GM18858 (cell line): ENCODE measurements around the gene SPACA4.

Experiments used
- ATAC-seq: cut with Tn5 transposase; IDR thresholded peaks from one replicate; pipeline ENCODE4 v1.9.1; 2021; ENCODE audit not compliant: unreplicated experiment

SPACA4 gene

GRCh38 chr19:48633148-48634035 lies 26.9 kb downstream of the SPACA4 start:
- no peak for ATAC-seq

- ATAC-seq, result no peak
Measured at GRCh38 chr19:48634036-48634342, 27.4 kb downstream of the SPACA4 start.

DNA sequence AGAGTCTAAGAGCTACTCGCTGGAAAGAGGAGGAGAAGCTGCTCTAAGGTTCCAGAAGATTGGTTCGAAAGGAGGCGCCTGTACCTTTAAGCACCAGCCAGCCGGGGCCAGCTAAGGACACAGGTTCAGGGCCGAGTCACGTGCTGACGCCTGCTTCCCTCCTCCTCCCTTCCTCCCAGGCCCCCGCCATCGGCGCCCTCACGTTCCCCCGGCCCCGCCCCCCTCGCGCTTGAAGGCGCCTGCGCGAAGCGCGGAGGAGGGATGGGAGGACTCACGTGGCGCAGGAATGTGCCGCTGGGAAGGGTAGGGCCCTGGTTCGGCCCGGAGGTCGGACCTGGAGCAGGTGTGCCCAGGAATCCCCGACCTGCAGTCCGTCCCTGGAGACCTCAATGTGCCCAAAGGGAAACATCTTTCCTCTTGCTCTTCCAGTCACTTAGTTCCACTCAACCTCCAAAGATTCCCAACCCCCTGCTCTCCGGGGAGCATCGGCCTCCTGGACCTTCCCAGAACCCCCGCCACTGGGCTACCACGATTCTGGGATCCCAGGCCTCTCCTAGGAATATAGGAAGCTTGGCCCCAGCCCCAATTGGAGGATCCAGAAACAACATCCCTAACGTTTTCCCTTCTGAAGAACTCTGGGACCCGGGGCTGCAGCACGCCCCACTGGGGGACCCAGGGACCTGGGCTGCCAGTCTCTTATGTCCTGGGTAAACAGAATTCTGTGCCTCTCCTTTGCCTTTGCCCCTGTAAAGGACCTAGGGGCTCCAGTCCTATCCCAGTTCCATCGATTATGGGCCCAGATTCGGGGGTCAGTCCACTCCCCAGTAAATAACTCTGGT lies 28.1 kb downstream of the SPACA4 start:
- no peak for ATAC-seq

GRCh38 chr19:48635263-48635965 lies 28.9 kb downstream of the SPACA4 start:
- ATAC-seq, result no peak

GRCh38 chr19:48635966-48636858 lies 29.7 kb downstream of the SPACA4 start:
- ATAC-seq, result no peak

DNA sequence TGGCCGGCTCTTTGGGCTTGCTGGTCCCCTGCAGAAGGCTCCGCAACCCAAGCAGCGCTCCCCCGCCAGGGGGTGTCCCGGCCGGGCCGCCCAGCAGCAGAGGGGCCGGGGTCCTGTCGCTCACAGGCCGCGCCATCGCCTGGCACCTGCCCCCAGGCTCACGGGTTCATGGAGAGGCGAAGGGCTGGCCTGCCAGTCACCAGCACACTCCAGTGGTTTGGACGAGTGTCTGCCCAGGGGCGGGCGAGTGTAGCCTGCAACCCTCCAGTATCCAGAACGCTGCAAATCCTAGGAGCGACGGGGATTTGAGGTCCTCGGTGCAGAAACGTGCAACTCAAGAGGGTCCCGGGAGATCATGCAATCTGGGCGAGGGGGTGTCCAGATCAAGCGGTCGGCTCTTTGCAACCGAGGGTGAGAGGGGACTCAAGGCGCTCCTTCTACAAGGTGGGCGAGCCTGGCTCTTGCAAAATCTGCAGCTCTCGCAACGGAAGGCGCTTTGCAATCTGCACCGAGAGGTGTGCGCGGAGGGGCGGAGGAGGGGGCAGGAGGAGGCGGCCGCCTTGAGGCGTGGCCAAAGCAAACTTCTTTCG lies 30.4 kb downstream of the SPACA4 start, which contains the start of gene DBP:
TSS of gene DBP (minus strand) at position 521 of the 590 bp plus-strand sequence. CDS start at position 136, 385 bp downstream.
- ATAC-seq, result no peak

DNA sequence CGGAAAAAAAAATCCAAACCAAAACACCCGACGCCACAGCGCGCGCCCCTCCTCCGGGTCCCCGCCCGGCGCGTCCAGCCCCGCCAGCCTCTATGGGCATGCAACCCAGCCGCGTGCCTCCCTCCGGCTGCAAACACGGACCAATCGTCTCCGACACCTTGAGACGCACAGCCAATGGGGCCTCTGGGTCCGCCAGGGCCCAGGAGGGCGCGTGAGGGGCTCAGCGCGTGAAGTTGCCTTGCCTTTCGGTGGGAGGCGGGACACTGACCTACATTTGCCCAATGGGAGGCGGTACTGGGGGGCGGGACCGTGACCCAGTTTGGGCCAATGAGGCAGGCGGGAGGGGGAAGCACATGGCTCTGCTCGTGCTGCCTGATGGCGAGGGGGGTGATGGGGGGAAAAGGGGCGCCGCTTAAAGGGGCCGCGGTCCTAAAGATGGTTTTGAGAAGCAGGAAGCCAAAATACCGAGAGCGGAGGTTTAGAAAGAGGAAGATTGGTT lies 31.0 kb downstream of the SPACA4 start:
- peak; percentile 59 for ATAC-seq

DNA sequence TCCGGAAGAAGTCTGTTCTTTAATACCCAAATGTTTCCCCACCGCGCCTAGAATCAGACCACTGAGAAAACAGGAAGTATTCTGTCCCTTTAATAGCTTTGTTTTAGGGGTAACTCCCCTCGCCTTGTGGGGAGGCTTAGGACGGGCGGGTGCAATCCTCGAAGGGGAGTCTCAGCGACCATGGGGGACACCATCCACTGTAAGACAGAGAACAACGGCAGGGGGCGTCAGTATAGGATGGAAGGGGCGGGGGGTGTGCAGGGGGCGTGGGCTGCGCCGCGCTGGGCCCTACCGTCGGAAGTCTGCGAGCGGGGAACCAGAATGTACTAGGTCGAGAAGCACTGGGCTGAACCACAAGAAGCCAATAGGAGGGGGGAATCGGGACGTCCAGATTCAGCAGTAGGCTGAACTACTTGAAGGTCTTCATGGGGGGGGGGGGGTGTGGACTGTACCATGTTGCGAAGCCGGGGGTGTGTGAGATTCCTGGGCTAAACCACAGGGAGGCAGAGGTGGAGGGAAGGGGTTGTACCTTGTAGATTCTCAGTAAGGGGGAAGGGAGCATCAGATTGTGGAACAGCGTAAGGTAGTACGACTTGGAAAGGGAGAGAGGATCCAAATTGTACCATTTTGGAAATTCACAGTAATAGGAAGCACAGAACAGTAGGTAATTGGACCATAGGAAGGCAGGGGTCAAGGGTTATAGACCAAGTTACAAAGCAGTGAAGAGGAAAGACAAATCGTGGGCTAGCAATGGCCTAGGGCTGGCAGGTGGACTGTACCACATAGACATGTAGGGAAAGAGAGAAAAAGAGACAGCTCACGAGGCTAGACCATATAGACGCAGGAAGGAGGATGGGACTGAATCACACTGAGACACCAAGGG lies 31.6 kb downstream of the SPACA4 start:
- peak; percentile 1 for ATAC-seq

DNA sequence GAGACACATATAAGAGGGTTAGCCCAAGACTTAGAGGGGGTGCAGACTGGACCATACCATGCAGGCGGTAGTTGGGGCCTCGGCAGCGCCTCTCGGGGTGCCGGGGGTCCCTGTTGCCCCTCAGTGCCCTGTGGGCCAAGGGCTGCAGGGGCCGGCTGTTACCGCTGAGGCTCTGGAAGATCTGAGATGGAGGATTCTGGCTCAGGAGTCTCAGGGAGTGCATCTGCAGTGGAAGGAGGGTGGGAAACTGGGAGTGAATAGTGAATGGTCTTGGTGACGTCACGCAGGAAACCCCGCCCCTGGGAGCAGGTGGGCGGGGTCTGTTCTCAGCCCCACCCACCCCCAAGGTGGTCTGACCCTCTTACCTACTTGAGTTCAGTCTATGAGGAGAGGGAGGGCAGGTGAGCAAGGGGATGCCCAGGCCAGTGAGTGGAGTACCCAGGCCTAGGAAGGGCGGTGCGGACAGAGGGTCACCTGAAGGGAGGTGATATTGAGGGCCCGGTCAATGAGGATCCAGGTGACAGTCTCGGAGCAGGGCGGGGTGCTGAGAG lies 32.4 kb downstream of the SPACA4 start:
- no peak for ATAC-seq

DNA sequence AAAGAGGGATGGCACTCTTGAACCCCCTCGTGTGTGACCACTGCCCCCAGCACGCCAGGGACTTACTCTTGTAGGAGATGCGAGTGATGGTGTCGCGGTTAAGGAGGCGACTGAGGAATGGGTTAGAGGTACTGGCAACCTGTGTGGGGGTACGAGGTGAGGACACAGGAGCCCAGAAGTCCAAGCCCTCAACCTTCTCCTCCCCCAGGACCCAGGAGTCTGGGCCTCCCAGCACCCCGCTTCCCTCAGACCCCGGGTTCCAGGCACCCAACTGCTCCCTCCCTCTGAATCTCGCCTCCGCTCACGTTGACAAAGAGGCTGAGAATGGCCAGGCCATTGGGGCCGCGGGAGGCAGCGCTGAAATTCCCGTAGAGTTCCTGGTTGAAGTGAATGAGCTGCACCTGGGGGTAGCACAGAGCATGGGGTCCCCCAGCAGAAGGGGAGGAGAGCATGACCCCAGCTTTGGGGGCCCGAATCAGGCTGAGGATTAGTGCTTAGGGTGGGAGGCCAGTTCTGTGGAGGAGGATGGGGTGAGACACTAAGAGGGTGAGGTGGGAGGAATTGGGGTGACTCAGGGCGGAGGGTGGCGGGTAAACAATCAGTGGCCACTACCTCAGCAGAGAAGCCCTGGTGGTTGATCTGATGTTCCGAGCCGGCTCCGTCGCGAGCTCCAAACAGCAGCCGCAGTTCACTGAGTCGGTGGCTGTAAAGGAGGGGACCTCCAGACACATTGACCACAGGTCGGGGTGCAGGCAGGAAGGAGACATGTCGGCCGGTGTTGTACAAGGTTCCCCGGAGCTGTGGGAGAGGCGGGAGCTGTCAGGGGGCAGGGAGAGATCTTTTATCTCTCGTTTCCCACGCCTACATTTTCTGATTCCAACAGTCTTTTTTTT lies 33.2 kb downstream of the SPACA4 start:
- ATAC-seq, result no peak

- ATAC-seq, result no peak
Measured at GRCh38 chr19:48641850-48642249, 35.3 kb downstream of the SPACA4 start.

- ATAC-seq, result no peak
Measured at GRCh38 chr19:48642862-48643261, 36.3 kb downstream of the SPACA4 start.

GRCh38 chr19:48644355-48644754 lies 37.8 kb downstream of the SPACA4 start:
- no peak for ATAC-seq

- ATAC-seq, result no peak
Measured at GRCh38 chr19:48644839-48645619, 38.5 kb downstream of the SPACA4 start.

GRCh38 chr19:48645620-48646000 lies 39.1 kb downstream of the SPACA4 start:
- ATAC-seq, result no peak

DNA sequence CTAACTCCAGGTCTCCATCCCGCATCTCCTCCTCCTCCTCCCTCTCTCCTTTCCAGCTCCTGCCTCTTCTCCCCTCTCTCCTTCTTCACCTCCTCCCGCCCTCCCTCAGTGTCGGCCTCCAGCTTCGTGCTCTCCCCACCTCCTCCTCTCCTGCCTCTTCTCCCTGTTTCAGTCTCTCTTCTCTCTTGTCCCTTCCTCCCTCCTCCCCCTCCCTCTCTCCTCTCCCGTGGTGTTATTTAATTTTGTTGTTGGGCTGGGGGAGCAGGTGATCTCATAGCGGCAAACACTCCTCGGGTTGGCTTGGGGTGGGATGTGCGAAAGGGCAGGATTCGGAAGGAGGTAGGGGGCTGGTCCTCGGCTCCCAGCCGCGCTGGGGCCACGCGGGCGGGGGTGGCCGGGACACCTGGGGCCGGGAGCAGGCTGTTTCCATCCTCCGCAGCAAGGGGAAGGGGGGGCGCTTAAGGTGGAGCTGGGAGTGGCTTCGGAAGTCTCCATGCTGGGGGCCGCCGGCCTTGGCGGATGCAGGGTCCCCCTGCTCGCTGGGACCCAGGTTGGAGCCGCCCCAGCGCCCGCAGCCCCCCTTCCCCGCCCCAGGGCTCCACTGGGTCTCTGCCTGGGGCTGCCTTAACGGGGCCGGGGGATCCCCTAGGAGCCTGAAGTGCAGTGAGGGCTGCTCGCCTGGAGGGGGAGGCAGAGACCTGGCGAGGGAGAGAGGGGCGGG lies 39.6 kb downstream of the SPACA4 start, which contains the start of gene CA11:
TSS of gene CA11 (minus strand) at position 187 of the 721 bp plus-strand sequence. CDS start 555 bp downstream, outside the sequence.
- peak; percentile 47 for ATAC-seq
